K562 (cell line): ENCODE data around the gene PDHX. TPM values are rescaled to one million over a fixed set of nuclear protein-coding genes. Genes with fewer than 3 reads are reported as not detected.
A peak's percentile ranks its signal among the peaks of the same experiment; 100 is the strongest.

ENCODE experiments used
- ATF1 ChIP-seq, 2 experiments: fragments of 450-650 bp in 1 of 2; IDR thresholded peaks; 2 replicates each; pipeline ENCODE4 v1.6.1; 2016; ENCODE audit warnings: missing compliant biosample characterization in 1 of 2, missing genetic modification characterization in 1 of 2
- ESRRA ChIP-seq: fragments of 450-650 bp; IDR thresholded peaks from 2 replicates; pipeline ENCODE4 v1.6.1; 2014; ENCODE audit warnings: low read depth, mild to moderate bottlenecking, moderate library complexity, borderline replicate concordance
- FOXP4 ChIP-seq: sonication (generic); formaldehyde crosslinking; IDR thresholded peaks from 2 replicates; pipeline ENCODE4 v1.8.0; 2022; ENCODE audit warnings: mild to moderate bottlenecking, missing genetic modification reagents, borderline replicate concordance
- JUN ChIP-seq, 2 experiments: sonication (generic) in 1 of 2; formaldehyde crosslinking in 1 of 2; IDR thresholded peaks; 2 replicates each; pipeline versions ENCODE4 v1.6.1 to v1.8.0; 2012 to 2022; ENCODE audit warnings: borderline replicate concordance in 2 of 2, mild to moderate bottlenecking in 2 of 2, improper control_type of control experiment in 1 of 2, low read depth in 1 of 2, low read length in 1 of 2, missing genetic modification reagents in 1 of 2
- KLF6 ChIP-seq: fragments of 250-450 bp; sonication (Bioruptor Pico); IDR thresholded peaks from 2 replicates; pipeline ENCODE4 v1.4.0; 2020; ENCODE audit warnings: mild to moderate bottlenecking, moderate library complexity, borderline replicate concordance
- MYBL2 ChIP-seq, 2 experiments: fragments of 450-650 bp in 1 of 2; sonication (generic) in 1 of 2; formaldehyde crosslinking in 1 of 2; IDR thresholded peaks; 2 replicates each; pipeline versions ENCODE4 v1.6.1 to v1.8.1; 2017 to 2022; ENCODE audit warnings: borderline replicate concordance in 1 of 2, inconsistent platforms in 1 of 2, low read depth in 1 of 2, mild to moderate bottlenecking in 1 of 2, missing genetic modification reagents in 1 of 2, moderate library complexity in 1 of 2
- NCOA6 ChIP-seq: fragments of 450-650 bp; IDR thresholded peaks from 2 replicates; pipeline ENCODE4 v1.6.1; 2017; ENCODE audit warnings: mild to moderate bottlenecking
- NFATC3 ChIP-seq: fragments of 450-650 bp; IDR thresholded peaks from 2 replicates; pipeline ENCODE4 v1.6.1; 2017; ENCODE audit warnings: mild to moderate bottlenecking
- NONO ChIP-seq, 2 experiments: fragments of 200-400 bp in 1 of 2; fragments of 450-650 bp in 1 of 2; formaldehyde crosslinking in 1 of 2; IDR thresholded peaks; 2 replicates each; pipeline ENCODE4 v1.6.1; 2017; ENCODE audit warnings: low read depth in 2 of 2, mild to moderate bottlenecking in 2 of 2, moderate library complexity in 2 of 2, low read length in 1 of 2
- PHF21A ChIP-seq: fragments of 450-650 bp; IDR thresholded peaks from 2 replicates; pipeline ENCODE4 v1.6.1; 2017; ENCODE audit warnings: low read depth, borderline replicate concordance
- POLR2AphosphoS5 ChIP-seq: IDR thresholded peaks from 2 replicates; pipeline ENCODE4 v1.6.1; 2011; ENCODE audit warnings: mild to moderate bottlenecking, low read depth, low read length, moderate library complexity; ENCODE audit not compliant: control insufficient read depth, insufficient read depth
- TEAD1 ChIP-seq, 2 experiments: fragments of 450-650 bp in 1 of 2; sonication (generic) in 1 of 2; formaldehyde crosslinking; IDR thresholded peaks; 2 replicates each; pipeline versions ENCODE4 v1.4.0 to v1.8.0; 2020 to 2022; ENCODE audit warnings: mild to moderate bottlenecking in 2 of 2, missing genetic modification reagents in 1 of 2
- ZFP91 ChIP-seq: sonication (generic); formaldehyde crosslinking; IDR thresholded peaks from 2 replicates; pipeline ENCODE4 v1.8.0; 2022; ENCODE audit warnings: mild to moderate bottlenecking, missing genetic modification reagents
- ZNF24 ChIP-seq: fragments of 450-650 bp; IDR thresholded peaks from 2 replicates; pipeline ENCODE4 v1.6.1; 2016
- ZNF518B ChIP-seq: fragments of 250-450 bp; sonication (Bioruptor Pico); IDR thresholded peaks from 2 replicates; pipeline ENCODE4 v1.5.0; 2021; ENCODE audit warnings: mild to moderate bottlenecking, moderate library complexity
- ZNF696 ChIP-seq: fragments of 250-450 bp; sonication (Bioruptor Pico); conservative IDR thresholded peaks from 2 replicates; pipeline ENCODE4 v1.4.0; 2020; ENCODE audit warnings: mild to moderate bottlenecking, moderate library complexity
- polyA plus RNA-seq, 8 experiments: library from polyadenylated mRNA; depleted of rRNA in 4 of 8; stranded (reverse) in 5 of 8; unstranded in 3 of 8; fragments of >200 nt; fragmentation: Nextera tagmentation in 2 of 8; fragmentation: Illumina TruSeq in 1 of 8; extraction: Ambion mirVana in 2 of 8; extraction: Trizol in 1 of 8; gene quantifications; 2 replicates each; pipeline versions ENCODE4 v1.2.1 to v1.2.3, GENCODE V29; 2011 to 2014; ENCODE audit warnings: inconsistent platforms in 1 of 8, missing spikeins in 1 of 8
- total RNA-seq, 7 experiments: library from RNA; depleted of rRNA in 6 of 7; stranded (reverse); fragments of >200 nt in 6 of 7; fragmentation: Illumina TruSeq in 2 of 7; extraction: Trizol in 2 of 7; gene quantifications; 2 replicates each; pipeline versions ENCODE4 v1.2.1 to v1.2.3, GENCODE V29; 2011 to 2021; ENCODE audit warnings: low replicate concordance in 1 of 7

The PDHX gene
- total and polyA plus RNA-seq, 9 of the 15 experiments (the other 6 are each of a cell fraction or from before 2014, with no cell fraction given) = 20.8 to 43.5 (median 31.2) TPM

GRCh38 chr11:34916015-34916842 is at the start of gene PDHX, which contains the start of gene APIP (continued):
- TF ChIP-seq ZNF518B (CRISPR knock-in tag) (no peak), ZNF696 (no peak), ESRRA (peak; percentile 72), MYBL2 (IDR thresholded peaks at IDR 0.05; ENCODE audit: low read depth) (no peak), MYBL2 (CRISPR knock-in tag; IDR thresholded peaks at IDR 0.05; ENCODE audit: borderline replicate concordance) (no peak), ATF1 (CRISPR knock-in tag; IDR thresholded peaks at IDR 0.05) (no peak), ATF1 (tag; IDR thresholded peaks at IDR 0.05) (no peak; the same call in 1 of the 2 replicates), PHF21A (0 out of 2 replicates have a peak, but pooled peaks have one; percentile 44), FOXP4 (CRISPR knock-in tag) (no peak), POLR2AphosphoS5 (peak; percentile 86), KLF6 (CRISPR knock-in tag) (no peak), ZNF24 (0 out of 2 replicates have a peak, but pooled peaks have one; percentile 14), TEAD1 (CRISPR knock-in tag; IDR thresholded peaks at IDR 0.05) (peak; percentile 11 to 83; a peak in 1 of 4 replicates), NONO (IDR thresholded peaks at IDR 0.05; ENCODE audit: low read depth in 2 of 2, low read length in 1 of 2) (no peak), NFATC3 (no peak), ZFP91 (CRISPR knock-in tag) (no peak), NCOA6 (no peak), JUN (IDR thresholded peaks at IDR 0.05; ENCODE audit: borderline replicate concordance, low read depth, low read length) (no peak), JUN (CRISPR knock-in tag; IDR thresholded peaks at IDR 0.05; ENCODE audit: borderline replicate concordance) (peak; percentile 91; the same call in 1 of the 2 replicates)
